GM12878 (cell line): Measurements from ENCODE around the gene C5orf34. TPM values are rescaled to one million over a fixed set of nuclear protein-coding genes. Genes with fewer than 3 reads are reported as not detected.
A peak's percentile ranks its signal among the peaks of the same experiment; 100 is the strongest.

ENCODE experiments used
- ATAC-seq: fragments of 200-7000 bp; cut with Tn5 transposase; 3 replicates; pipeline ENCODE4 v1.9.1; 2020; ENCODE audit warnings: mild to moderate bottlenecking, moderate library complexity
- BruUV-seq: library from RNA; stranded (reverse); fragments of 400-500 nt; replicated peaks from 2 replicates; lab custom pipeline; 2021; lab: Mats Ljungman, UMichigan
- CTCF ChIA-PET: fragments of 300-600 bp; sonication (Branson Sonifier 250); formaldehyde crosslinking; extraction: SDS; loops from one replicate; lab custom pipeline; 2021; ENCODE audit warnings: inconsistent platforms; lab: Yijun Ruan, JAX
- POLR2A ChIA-PET: fragments of 350-600 bp; formaldehyde crosslinking; extraction: SDS; loops from one replicate; lab custom pipeline; 2021; ENCODE audit warnings: inconsistent platforms; lab: Charles Lee
- RAD21 ChIA-PET: fragments of 300-600 bp; sonication (Branson Sonifier 250); formaldehyde crosslinking; loops from one replicate; lab custom pipeline; 2023; ENCODE audit warnings: antibody characterized with exemption; ENCODE audit not compliant: unreplicated experiment; lab: Charles Lee
- SMC1A ChIA-PET: fragments of 300-600 bp; sonication (Branson Sonifier 250); formaldehyde crosslinking; loops from one replicate; lab custom pipeline; 2023; ENCODE audit not compliant: unreplicated experiment, uncharacterized antibody; lab: Charles Lee
- DNase-seq: peaks from one replicate; pipeline ENCODE4 v3.0.0-alpha.2; 2011; ENCODE audit warnings: low read depth, low spot score
- FAIRE-seq: peaks from 3 replicates; lab custom pipeline; 2011; peaks lifted over from hg19 to GRCh38; lab: Jason Lieb, UNC
- H2AFZ ChIP-seq: 2 replicates; pipeline ENCODE4 v1.6.0; 2011; ENCODE audit warnings: low read depth, low read length, control low read depth; ENCODE audit not compliant: control insufficient read depth
- H3K27ac ChIP-seq: 2 replicates; pipeline ENCODE4 v1.5.1; 2011; ENCODE audit warnings: control low read depth; ENCODE audit not compliant: control insufficient read depth, insufficient read depth
- H3K27me3 ChIP-seq, 2 experiments: replicated peaks in 1 of 2; 2 replicates each; pipeline versions ENCODE4 v1.6.0 to v1.6.1; 2011; ENCODE audit warnings: low read length in 1 of 2; ENCODE audit not compliant: control insufficient read depth in 2 of 2, insufficient read depth in 2 of 2
- H3K36me3 ChIP-seq, 2 experiments: 2 replicates each; pipeline ENCODE4 v1.5.1; 2011; ENCODE audit warnings: low read length in 1 of 2; ENCODE audit not compliant: control insufficient read depth in 2 of 2, insufficient read depth in 2 of 2
- H3K4me1 ChIP-seq: 2 replicates; pipeline ENCODE4 v1.6.1; 2011; ENCODE audit warnings: mild to moderate bottlenecking, low read length, moderate library complexity, mixed read lengths; ENCODE audit not compliant: control insufficient read depth, insufficient read depth
- H3K4me2 ChIP-seq: 2 replicates; pipeline ENCODE4 v1.6.0; 2011; ENCODE audit warnings: control low read depth; ENCODE audit not compliant: control insufficient read depth, insufficient read depth
- H3K4me3 ChIP-seq: fragments of 200-600 bp; sonication (generic); 2 replicates; pipeline ENCODE4 v1.5.1; 2016
- H3K79me2 ChIP-seq: 2 replicates; pipeline ENCODE4 v1.6.0; 2011; ENCODE audit warnings: low read length; ENCODE audit not compliant: control insufficient read depth, insufficient read depth
- H3K9ac ChIP-seq: 2 replicates; pipeline ENCODE4 v1.8.0; 2011; ENCODE audit warnings: low read length, control low read depth, mixed read lengths; ENCODE audit not compliant: control insufficient read depth, insufficient read depth
- H3K9me3 ChIP-seq: replicated peaks from 3 replicates; pipeline ENCODE4 v1.5.1; 2011; ENCODE audit warnings: mild to moderate bottlenecking, low read length; ENCODE audit not compliant: control insufficient read depth, insufficient read depth
- H4K20me1 ChIP-seq: 2 replicates; pipeline ENCODE4 v1.6.0; 2011; ENCODE audit not compliant: control insufficient read depth, insufficient read depth
- ATF7 ChIP-seq: fragments of 450-650 bp; IDR thresholded peaks from 2 replicates; pipeline ENCODE4 v1.6.1; 2016; ENCODE audit warnings: low read depth, mild to moderate bottlenecking
- CHD4 ChIP-seq: fragments of 200-600 bp; sonication (generic); IDR thresholded peaks from 2 replicates; pipeline ENCODE4 v1.6.1; 2016; ENCODE audit warnings: mild to moderate bottlenecking
- NFIC ChIP-seq: IDR thresholded peaks from 2 replicates; pipeline ENCODE4 v1.6.1; 2012; ENCODE audit warnings: low read depth, mild to moderate bottlenecking, inconsistent platforms, low read length, moderate library complexity
- REST ChIP-seq: IDR thresholded peaks from 2 replicates; pipeline ENCODE4 v1.6.1; 2012; ENCODE audit warnings: mild to moderate bottlenecking, low read depth, low read length
- WGBS: methylation state at CpG from one replicate; pipeline ENCODE4 v1.1.6; 2016; ENCODE audit warnings: low lambda C conversion rate; ENCODE audit not compliant: insufficient replicate concordance, insufficient coverage; ENCODE audit errors: missing lambda C conversion rate; 5-methylcytosine and 5-hydroxymethylcytosine counted together
- in situ Hi-C: fragments of 300-500 bp; cut with MboI; formaldehyde crosslinking; loops from 9 replicates; pipeline ENCODE4 v1.14.3; 2018; ENCODE audit warnings: mixed read lengths
- intact Hi-C: fragments of 100-400 bp; cut with micrococcal nuclease; formaldehyde crosslinking; loops from one replicate; pipeline ENCODE4 v1.14.2; 2022; ENCODE audit not compliant: unreplicated experiment
- polyA plus RNA-seq, 11 experiments: library from polyadenylated mRNA; depleted of rRNA in 4 of 11; unstranded in 6 of 11; stranded (reverse) in 5 of 11; fragments of >200 nt; fragmentation: Nextera tagmentation in 4 of 11; fragmentation: Illumina TruSeq in 1 of 11; extraction: Ambion mirVana in 4 of 11; extraction: Trizol in 1 of 11; gene quantifications; 1 replicate in 1 of 11; 2 replicates in 10 of 11; pipeline versions ENCODE4 v1.2.1 to v1.2.3, GENCODE V29; 2011 to 2016; ENCODE audit warnings: inconsistent platforms in 2 of 11, missing spikeins in 2 of 11, low read depth in 1 of 11
- total RNA-seq, 4 experiments: library from RNA; depleted of rRNA in 3 of 4; stranded (reverse); fragments of >200 nt in 3 of 4; fragmentation: Illumina TruSeq in 1 of 4; extraction: Trizol in 1 of 4; gene quantifications; 2 replicates each; pipeline versions ENCODE4 v1.2.1 to v1.2.3, GENCODE V29; 2013 to 2021
- TF ChIP-seq, protein P1 (sequence below): IDR thresholded peaks from 2 replicates; pipeline ENCODE4 v1.6.1; 2012; ENCODE audit warnings: low read length, inconsistent platforms

Gene C5orf34
- total and polyA plus RNA-seq, 10 of the 15 experiments (the other 5 are each of a cell fraction or from before 2014, with no cell fraction given): 6.1 to 15.1 (median 10.0) TPM

- under 1% methylated on average over 6 of the region's 6 CpGs for WGBS
- TF ChIP-seq NFIC: 0 out of 2 replicates have a peak, but pooled peaks have one; percentile 2
- TF ChIP-seq, protein P1, sequence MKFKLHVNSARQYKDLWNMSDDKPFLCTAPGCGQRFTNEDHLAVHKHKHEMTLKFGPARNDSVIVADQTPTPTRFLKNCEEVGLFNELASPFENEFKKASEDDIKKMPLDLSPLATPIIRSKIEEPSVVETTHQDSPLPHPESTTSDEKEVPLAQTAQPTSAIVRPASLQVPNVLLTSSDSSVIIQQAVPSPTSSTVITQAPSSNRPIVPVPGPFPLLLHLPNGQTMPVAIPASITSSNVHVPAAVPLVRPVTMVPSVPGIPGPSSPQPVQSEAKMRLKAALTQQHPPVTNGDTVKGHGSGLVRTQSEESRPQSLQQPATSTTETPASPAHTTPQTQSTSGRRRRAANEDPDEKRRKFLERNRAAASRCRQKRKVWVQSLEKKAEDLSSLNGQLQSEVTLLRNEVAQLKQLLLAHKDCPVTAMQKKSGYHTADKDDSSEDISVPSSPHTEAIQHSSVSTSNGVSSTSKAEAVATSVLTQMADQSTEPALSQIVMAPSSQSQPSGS: peak; percentile 66; the same call in 1 of the 2 replicates
- TF ChIP-seq ATF7: 0 out of 2 replicates have a peak, but pooled peaks have one; percentile 40
- TF ChIP-seq CHD4: no peak
- no peak for TF ChIP-seq REST
- in situ Hi-C loops: no loop called here
- SMC1A ChIA-PET: interaction anchor here (1.3 to 2.7 kb wide), 4 partner anchors 15 to 88 kb away, joined by 4 to 12 read pairs (median 5); partner anchors contain the start of genes NNT and TMEM267
- no peak for DNase-seq
- H3K27me3 ChIP-seq: no peaks in the 10 kb centered on the region
- RAD21 ChIA-PET: interaction anchor here (0.8 to 1.6 kb wide), 6 partner anchors 29 to 288 kb away, joined by 3 to 7 read pairs (median 4); partner anchors contain the start of gene TMEM267
- CTCF ChIA-PET: interaction anchor here (1.0 to 2.2 kb wide), 2 partner anchors 10 to 30 kb away, joined by 5 to 20 read pairs; partner anchors contain the start of gene TMEM267
- no peak for FAIRE-seq
- H2AFZ ChIP-seq: peak overlapping the region; percentile 65
- peak overlapping the region; percentile 64 for H3K9ac ChIP-seq
- peak overlapping the region; percentile 74 for H3K27ac ChIP-seq
- no peaks in the 10 kb centered on the region for H3K9me3 ChIP-seq
- no peaks in the 10 kb centered on the region for H3K36me3 ChIP-seq
- POLR2A ChIA-PET: interaction anchor here (1.0 to 3.9 kb wide), 5 partner anchors 14 to 203 kb away, joined by 3 to 24 read pairs (median 3); partner anchors contain the start of gene TMEM267
- intact Hi-C loops: no loop called here
- peak; percentile 61 for ATAC-seq
- BruUV-seq: TSS peak; percentile 91
- peak overlapping the region; percentile 92 for H3K4me3 ChIP-seq
- no peaks in the 10 kb centered on the region for H4K20me1 ChIP-seq
- H3K4me1 ChIP-seq: no peaks in the 10 kb centered on the region
- peaks cover 23% of the 10 kb centered on the region for H3K79me2 ChIP-seq
- H3K4me2 ChIP-seq: peak overlapping the region; percentile 14
Measured at GRCh38 chr5:43514471-43514815, 505 bp downstream of the C5orf34 start.
